B cell (primary cell): ENCODE data around the gene TGFBI. TPM values are rescaled to one million over a fixed set of nuclear protein-coding genes. Genes with fewer than 3 reads are reported as not detected.

Experiments
- ATAC-seq: fragments of 200-7000 bp; cut with Tn5 transposase; one replicate; pipeline ENCODE4 v1.10.0; 2021; ENCODE audit warnings: low read depth, mild to moderate bottlenecking, moderate number of reproducible peaks, moderate library complexity
- CTCF ChIA-PET: fragments of 350-600 bp; sonication (Branson Sonifier 250); formaldehyde crosslinking; loops from one replicate; lab custom pipeline; 2021; ENCODE audit warnings: antibody characterized with exemption, inconsistent platforms; lab: Charles Lee
- POLR2A ChIA-PET: fragments of 350-600 bp; sonication (Branson Sonifier 250); formaldehyde crosslinking; loops from one replicate; lab custom pipeline; 2021; ENCODE audit warnings: antibody characterized with exemption; lab: Charles Lee
- DNase-seq: peaks from one replicate; pipeline ENCODE4 v3.0.0; 2013
- H2AFZ ChIP-seq: 2 replicates; pipeline ENCODE4 v1.6.1; 2012; ENCODE audit warnings: mild to moderate bottlenecking, low read depth, low read length; ENCODE audit not compliant: insufficient read depth, poor library complexity, severe bottlenecking
- H3K27ac ChIP-seq, 2 donors: 1 replicate in 1 of 2; 2 replicates in 1 of 2; pipeline ENCODE4 v1.5.1; 2012 to 2013; ENCODE audit warnings: low read length in 2 of 2, mild to moderate bottlenecking in 2 of 2, moderate library complexity in 1 of 2
- H3K27me3 ChIP-seq, 4 experiments: fragments of 200-600 bp in 1 of 4; sonication (generic) in 1 of 4; replicated peaks in 1 of 4; 1 replicate in 2 of 4; 2 replicates in 2 of 4; pipeline versions ENCODE4 v1.6.1 to v1.7.0; 2013 to 2016; ENCODE audit warnings: low read length in 3 of 4, mild to moderate bottlenecking in 2 of 4, mixed read lengths in 1 of 4, moderate library complexity in 1 of 4; ENCODE audit not compliant: insufficient read depth in 4 of 4, control insufficient read depth in 3 of 4; ENCODE audit errors: control extremely low read depth in 1 of 4
- H3K36me3 ChIP-seq, 2 experiments: replicated peaks in 1 of 2; 1 replicate in 1 of 2; 2 replicates in 1 of 2; pipeline versions ENCODE4 v1.6.1 to v1.7.1; 2013; ENCODE audit warnings: low read length in 1 of 2; ENCODE audit not compliant: insufficient read depth in 2 of 2, control insufficient read depth in 1 of 2; ENCODE audit errors: control extremely low read depth in 1 of 2, extremely low read depth in 1 of 2
- H3K4me1 ChIP-seq, 2 donors: fragments of 200-600 bp in 1 of 2; sonication (generic) in 1 of 2; 1 replicate in 1 of 2; 2 replicates in 1 of 2; pipeline versions ENCODE4 v1.5.1 to v1.6.1; 2013 to 2017; ENCODE audit warnings: low read length in 2 of 2; ENCODE audit not compliant: control insufficient read depth in 2 of 2, insufficient read depth in 2 of 2
- H3K4me2 ChIP-seq: replicated peaks from 2 replicates; pipeline ENCODE3; 2012; ENCODE audit warnings: mild to moderate bottlenecking, low read depth, low read length; ENCODE audit not compliant: poor library complexity, severe bottlenecking
- H3K4me3 ChIP-seq, 5 experiments: fragments of 200-600 bp in 1 of 5; sonication (generic) in 1 of 5; 1 replicate in 3 of 5; 2 replicates in 2 of 5; pipeline versions ENCODE4 v1.5.1 to v1.7.0; 2011 to 2016; ENCODE audit warnings: low read length in 4 of 5, mild to moderate bottlenecking in 4 of 5, low read depth in 2 of 5, control low read depth in 1 of 5, moderate library complexity in 1 of 5; ENCODE audit not compliant: insufficient read depth in 1 of 5; ENCODE audit errors: control extremely low read depth in 1 of 5, extremely low read depth in 1 of 5
- H3K79me2 ChIP-seq: fragments of 200-600 bp; sonication (generic); one replicate; pipeline ENCODE4 v1.6.0; 2016; ENCODE audit warnings: low read length; ENCODE audit not compliant: control insufficient read depth, insufficient read depth
- H3K9ac ChIP-seq: fragments of 200-600 bp; sonication (generic); 2 replicates; pipeline ENCODE4 v1.6.1; 2017; ENCODE audit warnings: mild to moderate bottlenecking, low read length, moderate library complexity
- H3K9me3 ChIP-seq, 3 donors: one replicate each; pipeline versions ENCODE4 v1.6.1 to v1.7.1; 2013; ENCODE audit warnings: low read length in 2 of 3; ENCODE audit not compliant: control insufficient read depth in 2 of 3, insufficient read depth in 1 of 3; ENCODE audit errors: control extremely low read depth in 1 of 3
- H4K20me1 ChIP-seq: 2 replicates; pipeline ENCODE4 v1.6.0; 2012; ENCODE audit warnings: mild to moderate bottlenecking, low read length; ENCODE audit not compliant: insufficient read depth, control insufficient read depth, poor library complexity, severe bottlenecking
- H3K27ac Mint-ChIP-seq: one replicate; pipeline ENCODE4 v1.8.0; 2021; ENCODE audit warnings: mixed read lengths
- H3K27me3 Mint-ChIP-seq: one replicate; pipeline ENCODE4 v1.8.0; 2021; ENCODE audit warnings: mixed read lengths
- H3K4me1 Mint-ChIP-seq: one replicate; pipeline ENCODE4 v1.8.0; 2021; ENCODE audit warnings: mixed read lengths
- H3K4me3 Mint-ChIP-seq: one replicate; pipeline ENCODE4 v1.8.0; 2021; ENCODE audit warnings: mixed read lengths
- H3K9me3 Mint-ChIP-seq: one replicate; pipeline ENCODE4 v1.8.0; 2022; ENCODE audit warnings: mixed read lengths; ENCODE audit not compliant: insufficient read depth
- EZH2 ChIP-seq: IDR thresholded peaks from 2 replicates; pipeline ENCODE4 v1.6.1; 2012; ENCODE audit warnings: borderline replicate concordance, low read depth, mild to moderate bottlenecking, moderate library complexity, low read length; ENCODE audit not compliant: insufficient read depth, poor library complexity, severe bottlenecking
- WGBS: methylation state at CpG from one replicate; pipeline ENCODE4 v1.1.5; 2013; ENCODE audit warnings: missing lambda C conversion rate; ENCODE audit not compliant: insufficient coverage; 5-methylcytosine and 5-hydroxymethylcytosine counted together
- intact Hi-C: fragments of 100-400 bp; cut with micrococcal nuclease; formaldehyde crosslinking; loops from one replicate; pipeline ENCODE4 v1.10.0; 2022
- polyA plus RNA-seq: library from polyadenylated mRNA; depleted of rRNA; stranded (reverse); fragments of >200 nt; gene quantifications from 2 replicates; pipeline ENCODE4 v1.2.3, GENCODE V29; 2012
- total RNA-seq, 2 donors: library from RNA; stranded (reverse); fragments of 120-200 nt in 1 of 2; gene quantifications; 1 replicate in 1 of 2; 2 replicates in 1 of 2; pipeline versions ENCODE4 v1.2.3 to v1.2.4, GENCODE V29; 2013 to 2022
- TF ChIP-seq, protein P1 (sequence below): fragments of 200-600 bp; IDR thresholded peaks from one replicate; pipeline ENCODE4 v1.8.0; 2022; ENCODE audit warnings: antibody characterized with exemption, mild to moderate bottlenecking

TGFBI gene
- total and polyA plus RNA-seq, 2 donors (not counting 1 experiment from before 2014, with no cell fraction given): 3.7 to 4.5 TPM

- ChIA-PET CTCF (no interaction called here), POLR2A (no interaction called here)
- H3K4me1 ChIP-seq: no peaks in the 10 kb centered on the region
- Mint-ChIP-seq H3K27ac (no peak overlapping the region), H3K4me1 (no peaks in the 10 kb centered on the region), H3K4me3 (no peak overlapping the region), H3K27me3 (peaks cover 20% of the 10 kb centered on the region), H3K9me3 (no peaks in the 10 kb centered on the region)
- H3K27ac ChIP-seq: no peak overlapping the region
- peaks cover 0 to 3% (median 0%) of the 10 kb centered on the region in 4 experiments for H3K27me3 ChIP-seq
- intact Hi-C loops: no loop called here
- no peak overlapping the region for H3K9ac ChIP-seq
- WGBS: 87% methylated on average over 6 of the region's 9 CpGs
- H3K36me3 ChIP-seq: no peaks in the 10 kb centered on the region
- H3K4me3 ChIP-seq: no peak overlapping the region
- H2AFZ ChIP-seq: no peak overlapping the region
- no peak overlapping the region for H3K4me2 ChIP-seq
- no peaks in the 10 kb centered on the region for H3K9me3 ChIP-seq
- H3K79me2 ChIP-seq: no peaks in the 10 kb centered on the region
- no peaks in the 10 kb centered on the region for H4K20me1 ChIP-seq
- TF ChIP-seq, protein P1, sequence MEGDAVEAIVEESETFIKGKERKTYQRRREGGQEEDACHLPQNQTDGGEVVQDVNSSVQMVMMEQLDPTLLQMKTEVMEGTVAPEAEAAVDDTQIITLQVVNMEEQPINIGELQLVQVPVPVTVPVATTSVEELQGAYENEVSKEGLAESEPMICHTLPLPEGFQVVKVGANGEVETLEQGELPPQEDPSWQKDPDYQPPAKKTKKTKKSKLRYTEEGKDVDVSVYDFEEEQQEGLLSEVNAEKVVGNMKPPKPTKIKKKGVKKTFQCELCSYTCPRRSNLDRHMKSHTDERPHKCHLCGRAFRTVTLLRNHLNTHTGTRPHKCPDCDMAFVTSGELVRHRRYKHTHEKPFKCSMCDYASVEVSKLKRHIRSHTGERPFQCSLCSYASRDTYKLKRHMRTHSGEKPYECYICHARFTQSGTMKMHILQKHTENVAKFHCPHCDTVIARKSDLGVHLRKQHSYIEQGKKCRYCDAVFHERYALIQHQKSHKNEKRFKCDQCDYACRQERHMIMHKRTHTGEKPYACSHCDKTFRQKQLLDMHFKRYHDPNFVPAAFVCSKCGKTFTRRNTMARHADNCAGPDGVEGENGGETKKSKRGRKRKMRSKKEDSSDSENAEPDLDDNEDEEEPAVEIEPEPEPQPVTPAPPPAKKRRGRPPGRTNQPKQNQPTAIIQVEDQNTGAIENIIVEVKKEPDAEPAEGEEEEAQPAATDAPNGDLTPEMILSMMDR: no peak
- TF ChIP-seq EZH2: no peak
- no peak for DNase-seq
- no peak for ATAC-seq
Observed at GRCh38 chr5:136005476-136005875, 23.3 kb upstream of the TGFBI start.

DNA sequence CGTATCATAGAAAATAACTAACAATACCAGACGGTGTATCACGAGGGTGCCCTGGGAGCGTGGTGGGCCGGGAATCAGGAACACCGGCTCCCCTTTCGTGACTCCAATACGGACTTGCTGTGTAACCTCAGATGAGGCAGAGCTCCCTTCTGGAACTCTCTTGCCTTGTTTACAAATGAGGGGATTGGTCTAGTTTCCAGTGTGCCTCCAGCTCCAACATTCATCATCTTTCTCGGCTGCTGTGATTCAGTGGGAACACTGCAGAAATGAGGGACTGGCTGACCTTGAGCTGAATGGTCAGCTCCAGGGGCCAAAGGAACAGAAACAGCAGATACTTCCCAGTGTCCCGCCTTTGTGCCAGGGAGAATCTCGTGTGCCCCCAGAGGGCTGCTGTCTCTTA, 22.6 kb upstream of the TGFBI start:
- H3K79me2 ChIP-seq: no peaks in the 10 kb centered on the region
- intact Hi-C loops: no loop called here
- no peak overlapping the region for H3K27ac Mint-ChIP-seq
- H3K27ac ChIP-seq: no peak overlapping the region
- no peak for ATAC-seq
- 96% methylated on average over 8 of the region's 11 CpGs for WGBS
- peaks cover 20% of the 10 kb centered on the region for H3K27me3 Mint-ChIP-seq
- H2AFZ ChIP-seq: no peak overlapping the region
- no peaks in the 10 kb centered on the region for H3K9me3 Mint-ChIP-seq
- H3K4me2 ChIP-seq: no peak overlapping the region
- POLR2A ChIA-PET: no interaction called here
- H3K4me3 ChIP-seq: no peak overlapping the region
- no peak overlapping the region for H3K4me3 Mint-ChIP-seq
- CTCF ChIA-PET: no interaction called here
- TF ChIP-seq, protein P1: no peak
- TF ChIP-seq EZH2: no peak
- H3K36me3 ChIP-seq: no peaks in the 10 kb centered on the region
- no peaks in the 10 kb centered on the region for H3K4me1 Mint-ChIP-seq
- no peaks in the 10 kb centered on the region for H3K4me1 ChIP-seq
- H4K20me1 ChIP-seq: no peaks in the 10 kb centered on the region
- no peak overlapping the region for H3K9ac ChIP-seq
- no peaks in the 10 kb centered on the region for H3K9me3 ChIP-seq
- DNase-seq: no peak
- H3K27me3 ChIP-seq: peaks cover 0 to 3% (median 0%) of the 10 kb centered on the region in 4 experiments
